SK-N-SH treated with all-trans-retinoic acid at 6 μM for 48 hours (cell line): ENCODE data around the gene PXDC1.

Experiments used
- ATAC-seq: fragments of 200-7000 bp; cut with Tn5 transposase; 3 replicates; pipeline ENCODE4 v1.9.1; 2020; ENCODE audit warnings: mild to moderate bottlenecking, moderate library complexity
- ARNTL ChIP-seq: fragments of 450-650 bp; formaldehyde crosslinking; IDR thresholded peaks from 2 replicates; pipeline ENCODE4 v1.5.0; 2020; ENCODE audit warnings: low read depth, mild to moderate bottlenecking, moderate library complexity, borderline replicate concordance
- BACH2 ChIP-seq: fragments of 250-450 bp; sonication (Bioruptor Pico); IDR thresholded peaks from 2 replicates; pipeline ENCODE4 v1.9.0; 2021; ENCODE audit warnings: mild to moderate bottlenecking, borderline replicate concordance
- CREB5 ChIP-seq: fragments of 250-450 bp; sonication (Bioruptor Pico); IDR thresholded peaks from 2 replicates; pipeline ENCODE4 v1.5.1; 2020; ENCODE audit warnings: low read depth, mild to moderate bottlenecking, moderate library complexity
- CSDC2 ChIP-seq: fragments of 250-450 bp; sonication (Bioruptor Pico); IDR thresholded peaks from 2 replicates; pipeline ENCODE4 v1.5.0; 2020; ENCODE audit warnings: mild to moderate bottlenecking, moderate library complexity
- ESRRG ChIP-seq: fragments of 250-450 bp; sonication (Bioruptor Pico); IDR thresholded peaks from 2 replicates; pipeline ENCODE4 v1.6.1; 2021; ENCODE audit warnings: mild to moderate bottlenecking
- GLIS3 ChIP-seq: fragments of 250-450 bp; sonication (Bioruptor Pico); IDR thresholded peaks from 2 replicates; pipeline ENCODE4 v1.5.0; 2020; ENCODE audit warnings: mild to moderate bottlenecking, moderate library complexity
- ISL1 ChIP-seq: fragments of 250-450 bp; sonication (Bioruptor Pico); IDR thresholded peaks from 2 replicates; pipeline ENCODE4 v2.1.2; 2022; ENCODE audit warnings: mild to moderate bottlenecking, moderate library complexity
- OSR1 ChIP-seq: fragments of 250-450 bp; sonication (Bioruptor Pico); IDR thresholded peaks from 2 replicates; pipeline ENCODE4 v1.8.0; 2022; ENCODE audit warnings: moderate library complexity, mild to moderate bottlenecking, inconsistent platforms
- POU6F1 ChIP-seq: fragments of 250-450 bp; sonication (Bioruptor Pico); IDR thresholded peaks from 2 replicates; pipeline ENCODE4 v1.8.0; 2021; ENCODE audit warnings: low read depth, mild to moderate bottlenecking, moderate library complexity, borderline replicate concordance
- PPARA ChIP-seq: fragments of 250-450 bp; sonication (Bioruptor Pico); IDR thresholded peaks from 2 replicates; pipeline ENCODE4 v1.5.0; 2020; ENCODE audit warnings: mild to moderate bottlenecking, borderline replicate concordance
- RARB ChIP-seq: fragments of 250-450 bp; sonication (Bioruptor Pico); IDR thresholded peaks from 2 replicates; pipeline ENCODE4 v1.8.0; 2021; ENCODE audit warnings: mild to moderate bottlenecking, moderate library complexity
- SNAI2 ChIP-seq: fragments of 250-450 bp; sonication (Bioruptor Pico); IDR thresholded peaks from 2 replicates; pipeline ENCODE4 v1.5.0; 2020; ENCODE audit warnings: mild to moderate bottlenecking, moderate library complexity
- TCF4 ChIP-seq: fragments of 250-450 bp; sonication (Bioruptor Pico); IDR thresholded peaks from 2 replicates; pipeline ENCODE4 v1.8.0; 2021; ENCODE audit warnings: mild to moderate bottlenecking, moderate library complexity, borderline replicate concordance
- TOX ChIP-seq: fragments of 250-450 bp; sonication (Bioruptor Pico); IDR thresholded peaks from 2 replicates; pipeline ENCODE4 v1.8.0; 2021; ENCODE audit warnings: mild to moderate bottlenecking, moderate library complexity, borderline replicate concordance
- TSHZ2 ChIP-seq: fragments of 250-450 bp; sonication (Bioruptor Pico); IDR thresholded peaks from 2 replicates; pipeline ENCODE4 v1.5.0; 2020; ENCODE audit warnings: mild to moderate bottlenecking, moderate library complexity
- ZC3H10 ChIP-seq: fragments of 250-450 bp; sonication (Bioruptor Pico); IDR thresholded peaks from 2 replicates; pipeline ENCODE4 v1.5.1; 2021; ENCODE audit warnings: mild to moderate bottlenecking, moderate library complexity
- ZFP3 ChIP-seq: fragments of 250-450 bp; sonication (Bioruptor Pico); IDR thresholded peaks from 2 replicates; pipeline ENCODE4 v1.5.0; 2020; ENCODE audit warnings: mild to moderate bottlenecking, moderate library complexity
- ZFP30 ChIP-seq: fragments of 450-650 bp; formaldehyde crosslinking; IDR thresholded peaks from 2 replicates; pipeline ENCODE4 v1.5.0; 2022; ENCODE audit warnings: mild to moderate bottlenecking, moderate library complexity
- ZNF565 ChIP-seq: fragments of 450-650 bp; formaldehyde crosslinking; conservative IDR thresholded peaks from 2 replicates; pipeline ENCODE4 v1.5.0; 2020; ENCODE audit warnings: low read depth, mild to moderate bottlenecking, moderate library complexity
- ZNF70 ChIP-seq: fragments of 450-650 bp; formaldehyde crosslinking; IDR thresholded peaks from 2 replicates; pipeline ENCODE4 v1.5.0; 2020; ENCODE audit warnings: mild to moderate bottlenecking, moderate library complexity
- ZNF8 ChIP-seq: fragments of 450-650 bp; formaldehyde crosslinking; IDR thresholded peaks from 2 replicates; pipeline ENCODE4 v1.5.0; 2020; ENCODE audit warnings: mild to moderate bottlenecking, moderate library complexity
- TF ChIP-seq, protein P1 (sequence below): fragments of 250-450 bp; sonication (Bioruptor Pico); IDR thresholded peaks from 2 replicates; pipeline ENCODE4 v1.8.0; 2020; ENCODE audit warnings: mild to moderate bottlenecking, moderate library complexity, borderline replicate concordance
- TF ChIP-seq, protein P2 (sequence below): fragments of 250-450 bp; sonication (Bioruptor Pico); IDR thresholded peaks from 2 replicates; pipeline ENCODE4 v1.5.1; 2021; ENCODE audit warnings: mild to moderate bottlenecking, moderate library complexity

The PXDC1 gene

GRCh38 chr6:3770023-3770720 lies 18.7 kb upstream of the PXDC1 start:
- TF ChIP-seq ZFP3 (no peak), TCF4 (CRISPR knock-in tag) (no peak), RARB (CRISPR knock-in tag) (no peak), ZNF8 (CRISPR knock-in tag) (no peak), POU6F1 (no peak), ISL1 (CRISPR knock-in tag) (no peak), TSHZ2 (CRISPR knock-in tag) (no peak), OSR1 (no peak), BACH2 (CRISPR knock-in tag) (no peak), TOX (no peak), GLIS3 (CRISPR knock-in tag) (no peak), PPARA (CRISPR knock-in tag) (no peak), CREB5 (no peak), ESRRG (CRISPR knock-in tag) (no peak), ZC3H10 (no peak), SNAI2 (CRISPR knock-in tag) (no peak), ZFP30 (no peak)
- TF ChIP-seq, protein P1, sequence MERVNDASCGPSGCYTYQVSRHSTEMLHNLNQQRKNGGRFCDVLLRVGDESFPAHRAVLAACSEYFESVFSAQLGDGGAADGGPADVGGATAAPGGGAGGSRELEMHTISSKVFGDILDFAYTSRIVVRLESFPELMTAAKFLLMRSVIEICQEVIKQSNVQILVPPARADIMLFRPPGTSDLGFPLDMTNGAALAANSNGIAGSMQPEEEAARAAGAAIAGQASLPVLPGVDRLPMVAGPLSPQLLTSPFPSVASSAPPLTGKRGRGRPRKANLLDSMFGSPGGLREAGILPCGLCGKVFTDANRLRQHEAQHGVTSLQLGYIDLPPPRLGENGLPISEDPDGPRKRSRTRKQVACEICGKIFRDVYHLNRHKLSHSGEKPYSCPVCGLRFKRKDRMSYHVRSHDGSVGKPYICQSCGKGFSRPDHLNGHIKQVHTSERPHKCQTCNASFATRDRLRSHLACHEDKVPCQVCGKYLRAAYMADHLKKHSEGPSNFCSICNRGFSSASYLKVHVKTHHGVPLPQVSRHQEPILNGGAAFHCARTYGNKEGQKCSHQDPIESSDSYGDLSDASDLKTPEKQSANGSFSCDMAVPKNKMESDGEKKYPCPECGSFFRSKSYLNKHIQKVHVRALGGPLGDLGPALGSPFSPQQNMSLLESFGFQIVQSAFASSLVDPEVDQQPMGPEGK = no peak
- TF ChIP-seq, protein P2, sequence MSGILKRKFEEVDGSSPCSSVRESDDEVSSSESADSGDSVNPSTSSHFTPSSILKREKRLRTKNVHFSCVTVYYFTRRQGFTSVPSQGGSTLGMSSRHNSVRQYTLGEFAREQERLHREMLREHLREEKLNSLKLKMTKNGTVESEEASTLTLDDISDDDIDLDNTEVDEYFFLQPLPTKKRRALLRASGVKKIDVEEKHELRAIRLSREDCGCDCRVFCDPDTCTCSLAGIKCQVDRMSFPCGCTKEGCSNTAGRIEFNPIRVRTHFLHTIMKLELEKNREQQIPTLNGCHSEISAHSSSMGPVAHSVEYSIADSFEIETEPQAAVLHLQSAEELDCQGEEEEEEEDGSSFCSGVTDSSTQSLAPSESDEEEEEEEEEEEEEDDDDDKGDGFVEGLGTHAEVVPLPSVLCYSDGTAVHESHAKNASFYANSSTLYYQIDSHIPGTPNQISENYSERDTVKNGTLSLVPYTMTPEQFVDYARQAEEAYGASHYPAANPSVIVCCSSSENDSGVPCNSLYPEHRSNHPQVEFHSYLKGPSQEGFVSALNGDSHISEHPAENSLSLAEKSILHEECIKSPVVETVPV = no peak

GRCh38 chr6:3769610-3770009 lies 18.1 kb upstream of the PXDC1 start:
- no peak for ATAC-seq
- TF ChIP-seq PPARA (CRISPR knock-in tag) (no peak), ZNF565 (CRISPR knock-in tag) (no peak), TOX (no peak), GLIS3 (CRISPR knock-in tag) (no peak), OSR1 (no peak), CREB5 (no peak), CSDC2 (CRISPR knock-in tag) (no peak), ZFP3 (no peak), BACH2 (CRISPR knock-in tag) (no peak), ARNTL (CRISPR knock-in tag) (no peak), RARB (CRISPR knock-in tag) (no peak), TSHZ2 (CRISPR knock-in tag) (no peak), POU6F1 (no peak), ZNF70 (CRISPR knock-in tag) (no peak), ZFP30 (no peak), SNAI2 (CRISPR knock-in tag) (no peak)

More at GRCh38 chr6:3770023-3770720, 18.7 kb upstream of the PXDC1 start:
- no peak for ATAC-seq
